Measurements from ENCODE around the gene BCL2L2.
"Not testable (repeated sequence)": the region's sequence is repeated elsewhere in the genome, so short reads cannot be mapped to it uniquely, and the experiment has no call there.

Gene BCL2L2, protein sequence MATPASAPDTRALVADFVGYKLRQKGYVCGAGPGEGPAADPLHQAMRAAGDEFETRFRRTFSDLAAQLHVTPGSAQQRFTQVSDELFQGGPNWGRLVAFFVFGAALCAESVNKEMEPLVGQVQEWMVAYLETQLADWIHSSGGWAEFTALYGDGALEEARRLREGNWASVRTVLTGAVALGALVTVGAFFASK

DNA sequence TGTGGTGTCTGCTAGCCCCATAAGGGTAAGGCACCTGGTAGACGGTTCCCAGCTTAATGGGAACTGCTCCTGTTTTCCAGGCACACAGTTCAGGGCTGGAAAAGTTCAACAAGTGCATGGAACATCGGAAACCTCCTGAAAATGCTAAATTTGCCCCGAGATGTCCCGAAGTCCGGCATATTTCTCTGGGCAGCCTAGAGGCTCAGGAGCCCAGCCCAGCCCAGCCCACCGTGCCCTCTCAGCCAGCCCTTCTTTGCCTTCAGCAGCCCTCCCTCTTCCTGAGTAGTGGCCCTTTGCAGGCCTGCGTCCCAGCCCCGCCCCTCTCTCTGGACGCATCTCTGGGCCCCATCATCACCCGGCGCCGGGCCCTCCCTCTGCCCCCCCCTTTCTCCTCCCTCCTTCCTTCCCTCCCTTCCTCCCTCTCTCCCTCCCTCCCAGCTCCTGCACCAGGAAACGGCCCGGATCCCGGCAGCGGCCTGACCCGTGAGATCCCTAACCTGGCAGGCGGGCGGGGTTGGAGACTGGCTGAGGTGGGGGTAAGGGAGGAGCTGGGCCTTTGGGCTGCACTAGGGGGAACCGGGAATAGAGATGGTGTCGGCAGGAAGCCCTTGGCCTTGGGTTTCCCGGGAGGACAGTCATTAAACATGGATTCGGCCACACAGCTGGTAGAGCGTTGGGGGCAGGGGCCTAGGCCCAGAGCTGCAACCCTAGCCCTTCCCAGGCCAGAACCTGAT lies at the start of gene BCL2L2:
Gene BCL2L2, plus strand, starts transcription at position 422 of the 734 bp plus-strand sequence. CDS start 935 bp downstream, outside the sequence.
- H3K4me3 ChIP-seq (ENCODE audit: low read length in 2 of 2) = peak within 1 kb of the TSS; percentile 83 to 98
- H3K27me3 ChIP-seq (ENCODE audit: control insufficient read depth in 2 of 2, insufficient read depth in 2 of 2, low read length in 2 of 2) = no peaks in the 10 kb centered on the region
- H3K36me3 ChIP-seq (ENCODE audit: control insufficient read depth in 2 of 2, insufficient read depth in 2 of 2, low read length in 2 of 2) = peaks cover 16 to 29% of the 10 kb centered on the region in 2 donors
- no peaks in the 10 kb centered on the region for H3K9me3 ChIP-seq (ENCODE audit: control insufficient read depth in 2 of 2, low read length in 2 of 2)
- H3K4me1 ChIP-seq (ENCODE audit: control insufficient read depth in 2 of 2, insufficient read depth in 2 of 2, low read length in 2 of 2) = peaks cover 39 to 49% of the 10 kb centered on the region in 2 donors
- H3K9ac ChIP-seq (ENCODE audit: low read depth in 1 of 2, low read length in 2 of 2) = peak within 1 kb of the TSS; percentile 94 to 95
- peak within 1 kb of the TSS; percentile 96 to 97 for H3K27ac ChIP-seq (ENCODE audit: low read depth in 2 of 2, low read length in 2 of 2)

DNA sequence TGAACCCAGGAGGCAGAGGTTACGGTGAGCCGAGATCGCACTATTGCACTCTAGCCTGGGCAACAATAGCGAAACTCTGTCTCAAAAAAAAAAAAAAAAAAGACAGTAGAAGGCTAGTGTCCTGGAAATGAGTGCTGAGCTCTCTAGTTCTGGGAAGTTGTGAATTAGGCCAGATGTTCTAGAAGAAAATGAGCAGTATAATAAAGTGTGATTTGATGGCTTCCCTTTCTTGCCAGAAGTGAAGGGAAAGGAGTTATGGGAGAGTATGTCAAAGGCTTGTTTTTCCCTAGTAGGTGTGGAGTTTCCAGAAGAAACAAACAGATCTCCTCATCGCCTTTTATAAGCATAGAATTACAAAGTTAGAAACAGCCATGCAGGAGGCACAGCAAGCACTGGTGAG lies 48.4 kb upstream of the BCL2L2 start:
- Histone ChIP-seq H3K4me3 (ENCODE audit: low read length in 2 of 2) (no peak overlapping the region), H3K27ac (ENCODE audit: low read depth in 2 of 2, low read length in 2 of 2) (no peak overlapping the region), H3K4me1 (ENCODE audit: control insufficient read depth in 2 of 2, insufficient read depth in 2 of 2, low read length in 2 of 2) (no peaks in the 10 kb centered on the region), H3K9me3 (ENCODE audit: control insufficient read depth in 2 of 2, low read length in 2 of 2) (no peaks in the 10 kb centered on the region), H3K36me3 (ENCODE audit: control insufficient read depth in 2 of 2, insufficient read depth in 2 of 2, low read length in 2 of 2) (no peaks in the 10 kb centered on the region), H3K27me3 (ENCODE audit: control insufficient read depth in 2 of 2, insufficient read depth in 2 of 2, low read length in 2 of 2) (no peaks in the 10 kb centered on the region), H3K9ac (ENCODE audit: low read depth in 1 of 2, low read length in 2 of 2) (no peak overlapping the region)

DNA sequence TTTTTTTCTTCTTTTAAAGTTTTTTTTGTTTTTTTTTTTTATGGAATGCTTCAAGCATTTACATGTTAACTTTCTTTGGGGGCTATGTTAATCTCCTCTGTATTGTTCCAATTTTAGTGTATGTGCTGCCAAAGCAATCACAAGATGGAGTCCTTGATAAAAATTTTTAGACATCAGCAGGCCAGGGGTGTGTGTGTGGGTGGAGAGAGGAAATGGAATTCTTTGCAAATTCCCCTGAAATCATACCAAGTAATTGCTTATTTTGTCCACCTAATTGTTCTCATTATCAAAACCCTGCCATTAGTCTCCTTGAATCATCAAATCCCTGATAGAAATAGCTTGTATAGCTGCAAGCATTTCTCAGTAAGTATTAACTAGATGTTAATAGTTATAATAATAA lies 47.2 kb upstream of the BCL2L2 start:
- Histone ChIP-seq H3K9ac (ENCODE audit: low read depth in 1 of 2, low read length in 2 of 2) (no peak overlapping the region), H3K36me3 (ENCODE audit: control insufficient read depth in 2 of 2, insufficient read depth in 2 of 2, low read length in 2 of 2) (no peaks in the 10 kb centered on the region), H3K27me3 (ENCODE audit: control insufficient read depth in 2 of 2, insufficient read depth in 2 of 2, low read length in 2 of 2) (no peaks in the 10 kb centered on the region), H3K4me3 (ENCODE audit: low read length in 2 of 2) (no peak overlapping the region), H3K9me3 (ENCODE audit: control insufficient read depth in 2 of 2, low read length in 2 of 2) (no peaks in the 10 kb centered on the region), H3K27ac (ENCODE audit: low read depth in 2 of 2, low read length in 2 of 2) (no peak overlapping the region), H3K4me1 (ENCODE audit: control insufficient read depth in 2 of 2, insufficient read depth in 2 of 2, low read length in 2 of 2) (no peaks in the 10 kb centered on the region)

DNA sequence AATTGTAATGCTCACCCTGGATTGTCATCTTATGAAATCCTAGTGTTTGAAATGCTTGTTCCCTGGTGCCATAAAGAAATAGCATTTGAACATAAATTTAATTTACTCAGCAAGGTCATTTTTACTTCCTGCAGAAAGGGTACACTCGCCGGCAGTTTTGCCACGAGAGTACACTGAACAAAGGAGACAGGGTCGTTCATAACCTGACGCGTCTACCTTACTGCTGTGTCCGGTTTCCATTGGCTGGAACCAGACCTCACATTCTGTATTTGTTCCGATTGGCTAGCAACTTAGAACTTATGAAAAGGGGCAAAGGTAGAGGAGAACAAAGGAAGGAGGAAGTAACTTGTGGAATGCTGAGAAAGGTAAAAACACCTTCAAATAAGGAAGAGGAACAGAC lies 45.8 kb upstream of the BCL2L2 start:
- H3K27me3 ChIP-seq (ENCODE audit: control insufficient read depth in 2 of 2, insufficient read depth in 2 of 2, low read length in 2 of 2); H3K4me1 ChIP-seq (ENCODE audit: control insufficient read depth in 2 of 2, insufficient read depth in 2 of 2, low read length in 2 of 2); H3K27ac ChIP-seq (ENCODE audit: low read depth in 2 of 2, low read length in 2 of 2); H3K36me3 ChIP-seq (ENCODE audit: control insufficient read depth in 2 of 2, insufficient read depth in 2 of 2, low read length in 2 of 2); H3K9me3 ChIP-seq (ENCODE audit: control insufficient read depth in 2 of 2, low read length in 2 of 2); H3K4me3 ChIP-seq (ENCODE audit: low read length in 2 of 2); H3K9ac ChIP-seq (ENCODE audit: low read depth in 1 of 2, low read length in 2 of 2): not testable (repeated sequence)

DNA sequence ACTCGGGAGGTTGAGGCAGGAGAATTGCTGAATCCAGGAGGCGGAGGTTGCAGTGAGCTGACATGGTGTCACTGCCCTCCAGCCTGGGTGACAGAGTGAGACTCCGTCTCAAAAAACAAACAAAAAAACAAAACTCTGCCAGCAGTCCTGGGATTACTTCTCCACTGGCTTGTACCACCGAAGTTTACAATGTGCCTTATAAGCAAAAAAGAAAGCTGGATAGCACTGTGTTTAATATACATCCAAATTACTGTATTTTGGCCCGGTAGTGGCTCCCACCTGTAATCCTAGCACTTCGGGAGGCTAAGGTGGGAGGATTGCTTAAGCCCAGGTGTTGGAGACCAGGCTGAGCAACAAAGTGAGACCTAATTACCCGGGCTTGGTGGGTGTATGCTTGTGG lies 37.4 kb upstream of the BCL2L2 start:
- Histone ChIP-seq H3K27me3 (ENCODE audit: control insufficient read depth in 2 of 2, insufficient read depth in 2 of 2, low read length in 2 of 2) (no peaks in the 10 kb centered on the region), H3K4me1 (ENCODE audit: control insufficient read depth in 2 of 2, insufficient read depth in 2 of 2, low read length in 2 of 2) (no peaks in the 10 kb centered on the region), H3K9ac (ENCODE audit: low read depth in 1 of 2, low read length in 2 of 2) (no peak overlapping the region), H3K9me3 (ENCODE audit: control insufficient read depth in 2 of 2, low read length in 2 of 2) (no peaks in the 10 kb centered on the region), H3K4me3 (ENCODE audit: low read length in 2 of 2) (no peak overlapping the region), H3K27ac (ENCODE audit: low read depth in 2 of 2, low read length in 2 of 2) (no peak overlapping the region), H3K36me3 (ENCODE audit: control insufficient read depth in 2 of 2, insufficient read depth in 2 of 2, low read length in 2 of 2) (no peaks in the 10 kb centered on the region)

DNA sequence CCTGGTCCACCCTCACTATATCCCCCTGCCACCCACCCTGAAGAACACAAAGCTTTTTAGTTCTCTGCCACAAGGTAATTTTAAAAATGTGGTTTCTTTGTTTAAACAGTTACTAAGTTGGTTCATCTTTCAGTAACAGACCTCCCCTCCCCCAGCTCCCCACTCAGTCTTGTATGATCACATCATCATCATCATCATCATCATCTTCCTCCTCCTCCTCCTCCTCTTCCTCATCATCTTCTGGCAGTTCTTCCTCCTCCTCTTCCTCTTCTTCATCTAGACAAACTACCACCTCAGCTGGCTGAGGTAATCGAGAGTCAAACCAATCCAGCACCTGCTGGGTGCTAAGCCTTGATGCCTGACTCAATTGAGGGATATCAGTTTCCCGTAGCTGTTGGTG lies 31.2 kb upstream of the BCL2L2 start:
- no peak overlapping the region for H3K27ac ChIP-seq (ENCODE audit: low read depth in 2 of 2, low read length in 2 of 2)
- H3K4me3 ChIP-seq (ENCODE audit: low read length in 2 of 2) = no peak overlapping the region
- no peak overlapping the region for H3K9ac ChIP-seq (ENCODE audit: low read depth in 1 of 2, low read length in 2 of 2)
- H3K27me3 ChIP-seq (ENCODE audit: control insufficient read depth in 2 of 2, insufficient read depth in 2 of 2, low read length in 2 of 2) = no peaks in the 10 kb centered on the region
- H3K9me3 ChIP-seq (ENCODE audit: control insufficient read depth in 2 of 2, low read length in 2 of 2) = no peaks in the 10 kb centered on the region
- H3K4me1 ChIP-seq (ENCODE audit: control insufficient read depth in 2 of 2, insufficient read depth in 2 of 2, low read length in 2 of 2) = no peaks in the 10 kb centered on the region
- H3K36me3 ChIP-seq (ENCODE audit: control insufficient read depth in 2 of 2, insufficient read depth in 2 of 2, low read length in 2 of 2) = peaks cover 0 to 10% of the 10 kb centered on the region in 2 donors

DNA sequence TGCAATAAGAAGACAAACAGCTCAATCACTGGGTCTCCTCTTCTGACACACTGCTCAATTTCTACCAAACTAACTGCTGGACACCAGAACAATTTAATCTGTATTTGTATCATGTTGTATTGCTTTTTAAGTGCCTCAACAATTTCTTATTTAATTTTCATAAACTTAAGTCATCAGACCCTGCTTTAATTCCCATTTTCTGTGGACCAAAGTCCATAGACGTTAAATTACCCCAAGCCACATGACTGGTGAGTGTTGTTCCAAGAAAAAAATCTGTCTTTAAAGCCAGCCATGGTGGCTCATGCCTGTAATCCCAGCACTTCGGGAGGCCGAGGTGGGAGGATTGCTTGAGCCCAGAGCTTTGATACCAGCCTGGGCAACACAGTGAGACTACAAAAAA lies 29.4 kb upstream of the BCL2L2 start:
- no peak overlapping the region for H3K9ac ChIP-seq (ENCODE audit: low read depth in 1 of 2, low read length in 2 of 2)

DNA sequence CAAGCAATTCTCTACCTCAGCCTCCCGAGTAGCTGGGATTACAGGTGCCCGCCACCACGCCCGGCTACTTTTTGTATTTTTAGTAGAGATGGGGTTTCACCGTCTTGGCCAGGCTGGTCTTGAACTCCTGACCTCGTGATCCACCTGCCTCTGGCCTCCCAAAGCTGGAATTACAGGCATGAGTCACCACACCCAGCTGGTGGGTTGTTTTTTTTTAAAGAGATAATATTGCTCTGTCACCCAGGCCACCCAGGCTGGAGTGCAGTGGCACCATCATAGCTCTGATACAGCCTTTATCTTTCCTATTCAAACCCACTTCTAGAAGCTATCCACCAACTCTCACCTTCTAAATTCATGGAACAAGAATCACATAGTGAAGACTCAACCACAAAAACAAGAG lies 28.7 kb upstream of the BCL2L2 start:
- H3K36me3 ChIP-seq (ENCODE audit: control insufficient read depth in 2 of 2, insufficient read depth in 2 of 2, low read length in 2 of 2) = peaks cover 0 to 10% of the 10 kb centered on the region in 2 donors
- H3K27ac ChIP-seq (ENCODE audit: low read depth in 2 of 2, low read length in 2 of 2); H3K9ac ChIP-seq (ENCODE audit: low read depth in 1 of 2, low read length in 2 of 2); H3K27me3 ChIP-seq (ENCODE audit: control insufficient read depth in 2 of 2, insufficient read depth in 2 of 2, low read length in 2 of 2); H3K9me3 ChIP-seq (ENCODE audit: control insufficient read depth in 2 of 2, low read length in 2 of 2); H3K4me3 ChIP-seq (ENCODE audit: low read length in 2 of 2); H3K4me1 ChIP-seq (ENCODE audit: control insufficient read depth in 2 of 2, insufficient read depth in 2 of 2, low read length in 2 of 2): not testable (repeated sequence)

More for the DNA sequence above, 29.4 kb upstream of the BCL2L2 start:
- no peak overlapping the region for H3K4me3 ChIP-seq (ENCODE audit: low read length in 2 of 2)
- H3K27ac ChIP-seq (ENCODE audit: low read depth in 2 of 2, low read length in 2 of 2) = no peak overlapping the region
- H3K27me3 ChIP-seq (ENCODE audit: control insufficient read depth in 2 of 2, insufficient read depth in 2 of 2, low read length in 2 of 2) = no peaks in the 10 kb centered on the region
- H3K36me3 ChIP-seq (ENCODE audit: control insufficient read depth in 2 of 2, insufficient read depth in 2 of 2, low read length in 2 of 2) = peaks cover 0 to 10% of the 10 kb centered on the region in 2 donors
- H3K9me3 ChIP-seq (ENCODE audit: control insufficient read depth in 2 of 2, low read length in 2 of 2) = no peaks in the 10 kb centered on the region
- H3K4me1 ChIP-seq (ENCODE audit: control insufficient read depth in 2 of 2, insufficient read depth in 2 of 2, low read length in 2 of 2) = no peaks in the 10 kb centered on the region

DNA sequence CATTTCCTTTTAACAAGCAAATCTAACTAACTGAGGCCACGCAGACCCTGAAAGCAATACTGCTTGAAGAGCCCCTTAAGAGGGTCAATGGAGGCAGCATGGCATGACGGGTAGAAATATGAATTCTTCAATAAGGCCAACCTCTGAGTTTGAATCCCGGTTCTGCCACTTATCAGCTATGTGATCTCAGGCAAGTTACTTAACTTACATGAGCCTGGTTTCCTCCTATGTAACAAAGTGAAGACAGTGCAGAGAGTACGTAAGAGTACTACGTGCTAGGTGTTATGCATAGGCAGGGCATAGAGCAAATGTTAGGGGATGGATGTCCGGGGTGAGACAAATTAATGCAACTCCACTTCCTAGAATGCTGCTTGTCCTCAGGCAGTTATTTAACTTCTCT lies 25.4 kb upstream of the BCL2L2 start:
- H3K36me3 ChIP-seq (ENCODE audit: control insufficient read depth in 2 of 2, insufficient read depth in 2 of 2, low read length in 2 of 2) = peaks cover 0 to 3% of the 10 kb centered on the region in 2 donors
- no peak overlapping the region for H3K9ac ChIP-seq (ENCODE audit: low read depth in 1 of 2, low read length in 2 of 2)
- no peaks in the 10 kb centered on the region for H3K9me3 ChIP-seq (ENCODE audit: control insufficient read depth in 2 of 2, low read length in 2 of 2)
- no peak overlapping the region for H3K4me3 ChIP-seq (ENCODE audit: low read length in 2 of 2)
- peaks cover 3 to 9% of the 10 kb centered on the region in 2 donors for H3K4me1 ChIP-seq (ENCODE audit: control insufficient read depth in 2 of 2, insufficient read depth in 2 of 2, low read length in 2 of 2)
- no peak overlapping the region for H3K27ac ChIP-seq (ENCODE audit: low read depth in 2 of 2, low read length in 2 of 2)
- H3K27me3 ChIP-seq (ENCODE audit: control insufficient read depth in 2 of 2, insufficient read depth in 2 of 2, low read length in 2 of 2) = no peaks in the 10 kb centered on the region

DNA sequence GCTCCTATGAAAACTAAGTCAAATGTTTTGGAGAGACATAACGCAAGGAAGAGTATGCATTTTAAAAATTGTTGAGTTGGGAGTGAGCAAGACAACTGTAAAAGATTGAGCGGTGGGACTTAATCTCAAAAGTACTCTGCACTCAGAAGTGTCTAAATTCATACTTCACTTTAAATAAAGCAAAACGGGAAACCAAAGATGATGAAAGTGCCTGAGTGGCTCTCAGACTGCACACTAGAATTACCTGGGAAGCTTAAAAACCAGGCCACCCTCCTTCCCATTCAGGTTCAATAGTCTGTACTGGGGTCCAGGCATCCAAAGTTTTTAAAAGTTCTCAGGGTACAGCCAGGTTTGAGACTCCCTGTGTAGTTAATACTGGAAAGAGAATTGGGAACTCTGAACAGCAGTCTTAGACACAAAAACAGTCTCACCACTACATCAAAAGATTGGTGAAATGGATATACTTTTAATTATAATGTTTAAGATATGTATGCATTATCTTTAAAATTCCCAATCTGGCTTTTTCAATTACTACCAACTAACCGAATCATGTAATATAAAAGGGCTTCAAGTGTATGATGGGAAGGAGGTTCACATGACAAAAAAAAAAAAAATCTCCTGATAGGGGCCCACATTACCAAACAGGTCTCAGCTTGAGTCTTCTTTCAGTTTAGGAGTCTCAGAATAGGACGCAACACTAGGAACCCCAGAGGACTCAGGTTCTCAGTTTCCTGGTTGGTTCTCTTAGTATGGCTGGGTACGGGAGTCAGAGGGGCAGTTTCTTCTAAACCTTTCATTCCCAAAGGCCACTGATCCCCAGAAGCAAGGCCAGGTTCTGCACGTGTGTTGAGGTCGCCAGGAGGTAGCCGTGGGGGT lies 21.7 kb upstream of the BCL2L2 start:
- peak overlapping the region; percentile 85 to 92 for H3K9ac ChIP-seq (ENCODE audit: low read depth in 1 of 2, low read length in 2 of 2)
- peaks cover 10 to 17% of the 10 kb centered on the region in 2 donors for H3K4me1 ChIP-seq (ENCODE audit: control insufficient read depth in 2 of 2, insufficient read depth in 2 of 2, low read length in 2 of 2)
- H3K36me3 ChIP-seq (ENCODE audit: control insufficient read depth in 2 of 2, insufficient read depth in 2 of 2, low read length in 2 of 2) = no peaks in the 10 kb centered on the region
- H3K4me3 ChIP-seq (ENCODE audit: low read length in 2 of 2) = peak overlapping the region; percentile 76 to 94
- peak overlapping the region; percentile 86 to 96 for H3K27ac ChIP-seq (ENCODE audit: low read depth in 2 of 2, low read length in 2 of 2)
- no peaks in the 10 kb centered on the region for H3K9me3 ChIP-seq (ENCODE audit: control insufficient read depth in 2 of 2, low read length in 2 of 2)
- no peaks in the 10 kb centered on the region for H3K27me3 ChIP-seq (ENCODE audit: control insufficient read depth in 2 of 2, insufficient read depth in 2 of 2, low read length in 2 of 2)

Data from mucosa of rectum (tissue), 2 donors.